GM18858 (cell line): ENCODE results near the gene PSME3.
"Not testable (repeated sequence)": the region's sequence is repeated elsewhere in the genome, so short reads cannot be mapped to it uniquely, and the experiment has no call there.

ENCODE experiments used
- ATAC-seq: cut with Tn5 transposase; IDR thresholded peaks from one replicate; pipeline ENCODE4 v1.9.1; 2021; ENCODE audit not compliant: unreplicated experiment

PSME3 gene

DNA sequence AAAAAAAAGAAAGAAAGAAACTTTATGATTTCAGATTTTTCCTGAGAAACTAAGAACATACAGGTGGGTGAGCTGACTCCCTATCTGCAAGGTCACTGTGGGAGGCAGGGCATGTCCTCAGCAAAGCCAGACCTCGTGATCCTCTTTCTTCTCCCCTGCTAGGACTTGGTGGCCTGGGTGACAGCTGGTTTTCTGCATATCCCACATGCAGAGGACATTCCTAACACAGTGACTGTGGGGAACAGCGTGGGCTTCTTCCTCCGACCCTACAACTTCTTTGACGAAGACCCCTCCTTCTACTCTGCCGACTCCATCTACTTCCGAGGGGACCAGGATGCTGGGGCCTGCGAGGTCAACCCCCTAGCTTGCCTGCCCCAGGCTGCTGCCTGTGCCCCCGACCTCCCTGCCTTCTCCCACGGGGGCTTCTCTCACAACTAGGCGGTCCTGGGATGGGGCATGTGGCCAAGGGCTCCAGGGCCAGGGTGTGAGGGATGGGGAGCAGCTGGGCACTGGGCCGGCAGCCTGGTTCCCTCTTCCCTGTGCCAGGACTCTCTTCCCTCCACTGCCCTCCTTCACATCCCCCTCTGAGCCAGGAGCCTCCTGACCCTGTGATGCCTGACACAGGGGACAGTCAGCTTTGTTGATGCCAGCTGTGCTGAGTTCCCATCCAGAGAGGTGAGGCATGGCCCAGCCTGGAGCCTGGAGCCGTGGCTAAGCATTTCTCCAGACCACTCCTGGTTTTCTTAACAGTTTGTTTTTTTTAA lies 40.9 kb downstream of the PSME3 start:
- ATAC-seq: not testable (repeated sequence)

GRCh38 chr17:42877037-42877436 lies 43.8 kb downstream of the PSME3 start:
- no peak for ATAC-seq

DNA sequence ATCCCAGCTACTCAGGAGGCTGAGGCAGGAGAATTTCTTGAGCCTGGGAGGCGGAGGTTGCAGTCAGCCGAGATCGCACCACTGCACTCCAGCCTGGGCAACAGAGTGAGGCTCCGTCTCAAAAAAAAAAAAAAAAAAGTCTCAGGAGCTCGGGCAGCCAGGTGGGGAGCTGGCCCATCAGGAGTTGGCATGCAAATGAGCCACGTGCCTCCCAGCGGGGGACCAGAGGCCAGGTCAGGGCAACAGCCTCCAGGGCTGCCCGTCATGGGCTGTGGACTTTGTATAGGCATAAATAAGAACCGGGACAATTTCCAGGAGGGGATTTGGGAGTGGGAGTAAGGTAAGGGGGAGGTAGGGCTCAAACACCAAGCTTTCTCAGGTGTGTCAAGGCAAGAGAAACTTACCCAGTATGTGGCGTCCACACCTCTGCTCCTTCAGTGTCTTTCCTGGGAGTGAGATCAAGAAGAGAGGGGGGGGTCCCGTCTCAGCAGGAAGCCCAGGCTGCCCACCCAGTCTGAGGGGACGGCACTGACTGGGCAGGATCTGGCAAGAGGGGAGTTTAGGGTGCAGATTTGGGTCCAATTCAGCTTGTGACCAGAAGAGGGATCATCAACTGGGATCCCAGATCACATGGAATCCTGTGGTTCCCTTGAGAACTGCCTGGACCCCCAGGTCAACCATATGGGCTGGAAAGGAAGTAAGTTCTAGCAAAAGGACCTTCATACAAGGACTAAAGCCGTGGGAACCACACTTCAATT lies 45.1 kb downstream of the PSME3 start:
- ATAC-seq: no peak

- ATAC-seq: no peak
Measured at GRCh38 chr17:42878924-42879595, 45.9 kb downstream of the PSME3 start.

- no peak for ATAC-seq
Measured at GRCh38 chr17:42879596-42879985, 46.4 kb downstream of the PSME3 start.

DNA sequence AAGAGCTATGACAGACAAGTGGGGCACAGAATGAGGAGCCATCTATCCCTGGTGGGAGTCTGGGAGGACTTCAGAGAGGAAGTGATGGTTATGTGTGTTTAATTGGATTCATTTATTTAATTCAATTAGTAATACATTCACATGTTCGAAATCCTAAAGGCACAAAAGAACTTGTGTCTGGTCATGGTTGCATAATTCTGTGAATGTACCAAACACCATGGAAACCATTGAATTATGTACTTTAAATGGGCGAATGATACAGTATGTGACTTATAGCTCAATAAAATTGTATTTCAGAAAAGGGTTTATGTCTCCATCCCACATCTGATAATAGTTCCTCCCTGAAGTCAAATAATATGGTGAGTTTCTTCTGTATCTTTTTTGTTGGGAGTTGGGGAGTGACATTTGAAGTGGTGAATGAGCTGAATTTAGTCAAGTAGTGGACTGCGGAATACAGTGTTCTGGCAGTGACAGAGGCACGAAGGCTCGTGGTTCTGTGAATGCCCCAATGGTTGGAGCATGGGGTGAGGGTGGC lies 47.6 kb downstream of the PSME3 start:
- no peak for ATAC-seq

- ATAC-seq: not testable (repeated sequence)
Measured at GRCh38 chr17:42881706-42882105, 48.5 kb downstream of the PSME3 start.

- ATAC-seq: no peak
Measured at GRCh38 chr17:42882166-42882565, 49.0 kb downstream of the PSME3 start.

DNA sequence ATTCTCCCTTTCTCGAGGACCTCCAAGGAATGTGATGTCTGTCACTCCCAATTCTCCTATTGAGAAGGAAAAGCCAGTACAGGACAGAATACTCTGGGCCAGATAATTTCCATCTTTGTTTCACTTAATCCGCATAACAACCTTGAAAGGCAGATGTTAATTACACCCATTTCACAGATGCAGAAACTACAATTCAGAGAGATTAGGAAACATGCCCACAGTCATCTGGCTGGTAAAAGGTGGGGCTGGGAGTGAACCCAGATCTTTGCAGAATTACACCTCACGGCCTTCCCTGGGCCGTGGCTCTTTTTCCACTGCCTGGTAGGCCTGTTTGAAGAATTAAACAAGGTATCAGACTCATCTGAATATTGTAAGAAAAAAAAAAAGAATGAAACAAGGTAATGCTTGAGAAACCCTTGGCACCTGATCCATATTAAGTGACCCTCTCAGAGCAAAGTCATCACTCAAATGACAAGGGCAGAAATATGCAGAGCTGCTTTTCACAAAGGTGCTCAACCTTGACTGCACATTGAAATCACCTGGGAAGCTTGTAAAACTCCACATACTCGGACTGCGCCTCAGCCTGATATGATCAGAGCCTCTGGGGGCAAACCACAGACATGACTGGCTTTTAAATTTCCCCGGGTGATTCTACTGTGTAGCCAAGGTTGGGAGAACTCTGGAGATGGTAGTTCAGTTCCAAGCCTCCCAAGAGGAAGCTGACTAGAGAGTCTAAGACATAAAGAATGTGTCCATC lies 50.8 kb downstream of the PSME3 start:
- no peak for ATAC-seq

GRCh38 chr17:42885806-42886205 lies 52.6 kb downstream of the PSME3 start:
- ATAC-seq: not testable (repeated sequence)

DNA sequence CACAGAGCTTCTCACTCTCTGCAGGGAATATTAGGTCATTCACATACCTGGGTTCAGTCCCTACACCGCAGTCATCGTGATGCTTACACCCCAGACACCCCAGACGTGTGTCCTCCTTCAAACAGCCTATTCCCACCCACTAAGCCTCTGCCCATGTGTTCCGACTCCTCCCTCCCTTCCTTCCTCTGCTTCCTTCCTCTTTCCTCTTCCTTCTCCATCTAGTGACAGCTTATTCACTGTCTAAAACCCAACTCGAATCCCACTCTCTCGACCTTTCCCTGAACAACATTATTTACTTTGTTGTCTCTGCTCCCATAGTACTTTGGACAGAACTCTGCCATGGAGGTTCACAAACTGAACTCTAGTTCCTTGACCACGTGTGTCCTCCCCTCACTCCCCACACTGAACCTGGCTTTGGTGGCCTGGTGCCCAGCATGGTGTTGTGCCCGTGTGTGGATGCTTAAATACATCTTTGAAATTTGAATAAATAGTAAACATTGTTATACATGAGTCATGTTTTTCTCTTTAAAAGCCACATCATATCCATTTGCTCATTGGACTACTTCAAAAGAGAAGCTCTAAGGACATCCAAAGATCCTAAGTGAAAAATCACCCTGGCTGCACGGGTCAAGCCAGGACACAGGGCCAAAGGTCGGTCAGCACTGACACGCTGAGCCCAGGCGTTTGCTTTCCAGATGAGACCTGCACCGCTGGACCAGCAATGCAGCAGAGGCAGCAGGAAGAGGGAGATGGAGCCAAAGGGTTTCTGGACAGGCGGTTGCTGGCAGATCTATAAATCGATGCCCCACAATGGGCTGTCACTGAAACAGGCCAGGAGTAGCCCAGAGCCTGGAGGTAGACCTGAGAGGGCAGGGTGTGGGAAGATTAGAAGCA lies 53.3 kb downstream of the PSME3 start:
- ATAC-seq: no peak

GRCh38 chr17:42889809-42890208 lies 56.6 kb downstream of the PSME3 start:
- no peak for ATAC-seq

DNA sequence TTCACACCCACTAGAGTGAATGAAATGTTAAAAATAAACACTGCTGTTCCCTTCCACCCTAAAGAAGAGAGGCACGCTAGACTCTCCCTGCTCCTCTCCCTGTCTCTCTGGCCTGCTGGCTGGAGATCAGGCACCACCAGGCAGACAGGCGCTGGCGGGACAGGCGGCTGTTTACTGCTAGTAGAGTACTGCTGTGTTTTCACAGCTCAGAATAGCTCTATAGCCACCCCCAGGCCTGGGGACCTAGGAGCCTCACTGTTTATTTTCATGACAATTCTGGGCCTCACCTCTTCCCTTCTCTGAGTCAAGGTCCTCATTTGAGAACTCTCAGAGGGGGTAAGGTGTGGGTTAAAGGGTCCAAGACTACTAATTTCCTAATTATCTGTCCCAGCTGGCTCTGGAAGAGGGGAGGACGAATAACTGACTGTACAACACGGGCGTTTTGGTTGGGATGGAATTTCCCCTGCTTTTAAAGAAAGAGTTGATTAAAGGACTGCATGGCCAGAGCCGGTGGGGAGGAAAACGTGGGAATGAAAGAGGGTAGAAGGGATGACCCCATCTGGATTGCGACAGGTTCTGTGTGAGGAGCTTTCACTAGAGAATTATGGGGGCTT lies 58.4 kb downstream of the PSME3 start:
- no peak for ATAC-seq

DNA sequence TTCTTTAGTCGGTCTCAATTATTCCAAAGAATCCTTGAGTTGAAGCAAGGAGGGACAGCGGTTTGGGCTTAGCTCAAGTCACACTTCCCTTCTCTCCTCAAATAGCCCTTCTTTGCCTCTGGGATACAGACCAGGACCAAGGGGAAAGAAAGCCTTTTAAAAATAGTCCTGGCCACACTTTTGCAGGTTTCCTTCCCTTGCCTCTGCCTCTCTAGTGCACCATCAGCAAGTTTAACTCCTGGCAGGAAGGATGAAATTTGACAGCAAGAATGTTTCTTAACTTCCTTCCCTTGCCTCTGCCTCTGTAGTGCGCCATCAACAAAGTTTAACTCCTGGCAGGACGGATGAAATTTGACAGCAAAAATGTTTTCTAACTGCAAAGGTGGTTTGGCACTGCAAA lies 60.2 kb downstream of the PSME3 start:
- ATAC-seq: no peak
